Fibroblast of the aortic adventitia (primary cell): ENCODE data around the gene AVEN. TPM values are rescaled to one million over a fixed set of nuclear protein-coding genes. Genes with fewer than 3 reads are reported as not detected.

Source experiments
- DNase-seq: peaks from one replicate; pipeline ENCODE4 v3.0.0-alpha.2; 2010; ENCODE audit warnings: low read depth
- H3K4me3 ChIP-seq: 2 replicates; pipeline ENCODE4 v1.5.1; 2011; ENCODE audit warnings: low read depth, mild to moderate bottlenecking, control low read depth, low read length, moderate library complexity
- total RNA-seq: library from RNA; depleted of rRNA; stranded (reverse); fragments of >200 nt; gene quantifications from 2 replicates; pipeline ENCODE4 v1.2.3, GENCODE V29; 2012; ENCODE audit warnings: low replicate concordance
- TF ChIP-seq, protein P1 (sequence below): IDR thresholded peaks from 2 replicates; pipeline ENCODE4 v1.5.1; 2011; ENCODE audit warnings: mild to moderate bottlenecking, low read length, control low read depth, inconsistent platforms; ENCODE audit not compliant: insufficient read depth

The AVEN gene
- total RNA-seq, 1 donor, result 17.2 TPM

DNA sequence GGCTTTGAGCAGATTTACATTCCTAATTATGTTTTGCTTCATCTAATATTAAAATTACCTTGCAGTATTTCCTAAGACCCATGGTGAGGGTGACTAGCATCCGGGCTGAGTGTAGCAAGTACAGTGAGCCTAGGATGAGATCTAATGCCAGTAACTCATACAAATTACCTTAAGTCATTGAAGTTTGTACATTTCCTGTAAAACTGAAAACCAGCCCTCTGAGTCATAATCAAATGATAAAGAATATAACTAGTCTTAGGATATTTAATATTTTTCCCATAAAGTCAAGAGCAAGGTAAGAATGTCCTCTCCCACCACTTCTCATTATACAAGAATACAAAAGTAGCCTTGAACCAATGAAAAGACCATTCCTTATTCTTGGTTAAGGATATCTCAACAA lies 125.5 kb downstream of the AVEN start:
- H3K4me3 ChIP-seq, result no peak overlapping the region
- TF ChIP-seq, protein P1, sequence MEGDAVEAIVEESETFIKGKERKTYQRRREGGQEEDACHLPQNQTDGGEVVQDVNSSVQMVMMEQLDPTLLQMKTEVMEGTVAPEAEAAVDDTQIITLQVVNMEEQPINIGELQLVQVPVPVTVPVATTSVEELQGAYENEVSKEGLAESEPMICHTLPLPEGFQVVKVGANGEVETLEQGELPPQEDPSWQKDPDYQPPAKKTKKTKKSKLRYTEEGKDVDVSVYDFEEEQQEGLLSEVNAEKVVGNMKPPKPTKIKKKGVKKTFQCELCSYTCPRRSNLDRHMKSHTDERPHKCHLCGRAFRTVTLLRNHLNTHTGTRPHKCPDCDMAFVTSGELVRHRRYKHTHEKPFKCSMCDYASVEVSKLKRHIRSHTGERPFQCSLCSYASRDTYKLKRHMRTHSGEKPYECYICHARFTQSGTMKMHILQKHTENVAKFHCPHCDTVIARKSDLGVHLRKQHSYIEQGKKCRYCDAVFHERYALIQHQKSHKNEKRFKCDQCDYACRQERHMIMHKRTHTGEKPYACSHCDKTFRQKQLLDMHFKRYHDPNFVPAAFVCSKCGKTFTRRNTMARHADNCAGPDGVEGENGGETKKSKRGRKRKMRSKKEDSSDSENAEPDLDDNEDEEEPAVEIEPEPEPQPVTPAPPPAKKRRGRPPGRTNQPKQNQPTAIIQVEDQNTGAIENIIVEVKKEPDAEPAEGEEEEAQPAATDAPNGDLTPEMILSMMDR, result no peak
- DNase-seq, result peak; percentile 51

DNA sequence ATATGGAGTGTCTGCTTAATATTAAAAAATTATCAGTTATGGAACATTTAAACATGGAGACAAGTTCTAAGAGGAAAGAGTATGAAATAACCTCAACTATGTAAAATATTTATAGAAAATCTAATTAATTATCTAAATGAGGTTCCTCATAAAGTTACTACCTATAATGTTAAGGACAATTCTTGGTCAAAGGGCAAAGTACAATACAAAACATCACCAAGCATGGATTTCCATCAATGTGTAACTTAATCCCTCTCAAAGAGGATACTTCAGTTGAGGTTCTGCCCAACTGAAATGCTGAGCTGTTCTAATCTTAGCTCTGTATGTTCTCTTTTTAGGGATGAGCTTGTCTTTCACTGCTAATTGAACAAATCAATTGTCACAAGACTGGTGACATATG lies 126.7 kb downstream of the AVEN start:
- TF ChIP-seq, protein P1, result no peak
- H3K4me3 ChIP-seq, result no peak overlapping the region
- DNase-seq, result no peak

DNA sequence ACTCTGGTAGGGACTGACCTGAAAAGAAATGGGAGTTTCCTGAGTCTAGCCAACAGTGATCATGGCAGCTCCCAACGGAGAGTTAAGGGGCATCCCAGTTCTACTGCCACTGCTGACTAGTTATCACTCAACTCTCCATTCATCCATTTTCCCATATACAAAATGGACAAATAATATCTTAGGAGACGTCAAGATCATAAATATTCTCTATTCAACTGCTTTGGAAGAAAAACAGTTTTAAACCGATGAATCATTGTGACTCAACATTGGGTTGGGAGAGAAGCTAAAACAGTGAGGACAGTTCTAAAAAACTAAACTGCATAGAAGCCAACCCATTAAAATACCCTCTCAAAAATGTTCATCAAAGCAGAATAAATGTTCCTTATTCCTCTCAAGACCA lies 128.3 kb downstream of the AVEN start:
- peak; percentile 62 for DNase-seq
- TF ChIP-seq, protein P1, result no peak
- no peak overlapping the region for H3K4me3 ChIP-seq

DNA sequence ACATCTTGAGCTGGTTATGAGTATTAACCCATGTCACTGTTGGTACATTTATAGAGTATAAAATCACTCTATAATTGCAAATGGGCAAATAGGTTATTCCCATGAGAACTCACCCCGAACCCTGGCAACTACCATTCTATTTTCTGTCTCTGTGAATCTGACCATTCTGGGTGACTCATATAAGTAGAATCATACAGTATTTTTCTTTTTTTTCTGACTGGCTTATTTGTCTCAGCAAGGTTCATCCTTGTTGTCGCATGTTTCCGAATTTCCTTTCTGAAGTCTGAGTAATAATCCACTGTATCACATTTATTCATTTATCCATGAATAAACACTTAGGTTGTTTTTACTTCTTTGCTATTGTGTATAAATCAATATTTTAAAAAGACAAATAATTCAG lies 130.6 kb downstream of the AVEN start:
- H3K4me3 ChIP-seq, result no peak overlapping the region
- peak; percentile 49 for DNase-seq
- TF ChIP-seq, protein P1, result no peak

DNA sequence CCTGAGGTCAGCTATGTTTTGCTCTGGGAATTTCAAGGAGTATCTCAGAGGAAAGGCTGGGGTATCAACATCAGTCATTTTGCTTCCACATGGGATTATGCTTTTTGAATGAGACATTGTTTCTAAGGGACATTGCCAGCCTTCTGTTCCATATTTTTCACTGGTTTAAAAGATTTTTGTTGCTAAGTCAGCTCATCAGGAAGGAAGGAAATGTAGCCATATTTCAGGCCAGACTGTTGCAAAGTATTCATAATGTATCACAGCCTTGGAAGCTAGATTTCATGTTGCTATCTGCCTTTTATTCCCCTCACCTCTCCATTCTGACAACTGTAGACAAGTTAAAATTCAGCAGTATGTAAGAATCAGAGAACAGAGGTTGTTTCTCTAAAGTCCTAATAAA lies 131.7 kb downstream of the AVEN start:
- H3K4me3 ChIP-seq, result no peak overlapping the region
- TF ChIP-seq, protein P1, result no peak
- DNase-seq, result peak; percentile 18

DNA sequence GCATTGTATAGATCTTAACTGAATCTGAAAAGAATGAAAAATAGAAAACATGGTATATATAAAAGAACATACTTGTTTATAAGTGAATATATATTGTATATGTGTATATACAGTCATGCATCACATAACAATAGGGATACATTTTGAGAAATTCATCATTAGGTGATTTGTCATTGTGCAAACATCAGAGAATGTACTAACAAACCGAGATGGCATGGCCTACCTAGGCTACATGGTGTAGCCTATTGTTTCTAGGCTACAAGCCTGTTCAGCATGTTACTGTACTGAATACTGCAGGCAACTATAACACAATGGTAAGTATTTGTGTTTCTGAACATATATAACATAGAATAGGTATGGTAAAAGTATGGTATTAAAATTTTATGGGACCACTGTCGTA lies 135.3 kb downstream of the AVEN start:
- no peak for DNase-seq
- TF ChIP-seq, protein P1, result no peak
- no peak overlapping the region for H3K4me3 ChIP-seq

DNA sequence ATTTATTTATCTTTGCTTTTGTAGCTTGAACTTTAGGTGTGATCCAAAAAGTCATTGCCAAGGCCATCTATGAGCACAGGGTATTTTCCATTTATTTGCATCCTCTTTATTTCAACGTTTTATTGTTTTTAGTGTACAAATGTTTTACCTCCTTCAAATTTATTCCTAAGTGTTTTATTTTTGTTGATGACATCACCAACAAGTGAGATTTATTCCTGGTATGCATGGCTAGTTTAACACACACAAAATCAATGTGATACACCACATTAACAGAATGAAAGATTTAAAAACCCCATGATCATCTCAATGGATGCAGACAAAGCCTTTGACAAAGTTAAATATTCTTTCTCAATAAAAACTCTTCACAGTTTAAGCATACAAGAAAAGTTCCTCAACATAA lies 137.0 kb downstream of the AVEN start:
- no peak overlapping the region for H3K4me3 ChIP-seq
- no peak for DNase-seq
- TF ChIP-seq, protein P1, result no peak
